Adrenal gland (tissue), 12 donors: ENCODE data around the gene BRSK2. TPM values are rescaled to one million over a fixed set of nuclear protein-coding genes. Genes with fewer than 3 reads are reported as not detected.
"Not testable (repeated sequence)": the region's sequence is repeated elsewhere in the genome, so short reads cannot be mapped to it uniquely, and the experiment has no call there.

Experiments
- DNase-seq, 7 donors: peaks; one replicate each; pipeline ENCODE4 v3.0.0-alpha.2; 2019 to 2020
- H3K27ac ChIP-seq, 5 donors: fragments of 200-600 bp; sonication (generic) in 4 of 5; 1 replicate in 3 of 5; 2 replicates in 2 of 5; pipeline versions ENCODE4 v1.5.1 to v1.8.0; 2016 to 2020; ENCODE audit warnings: mild to moderate bottlenecking in 1 of 5
- H3K27me3 ChIP-seq: fragments of 200-600 bp; 2 replicates; pipeline ENCODE4 v1.8.0; 2021
- H3K36me3 ChIP-seq, 2 donors: fragments of 200-600 bp; replicated peaks in 1 of 2; 1 replicate in 1 of 2; 2 replicates in 1 of 2; pipeline versions ENCODE4 v1.5.1 to v1.8.0; 2018 to 2022
- H3K4me1 ChIP-seq, 2 donors: fragments of 200-600 bp; replicated peaks in 1 of 2; 1 replicate in 1 of 2; 2 replicates in 1 of 2; pipeline versions ENCODE4 v1.5.1 to v1.8.0; 2018 to 2021
- H3K4me3 ChIP-seq, 4 donors: fragments of 200-600 bp; sonication (generic) in 3 of 4; one replicate each; pipeline ENCODE4 v1.5.1; 2016 to 2018
- H3K9me3 ChIP-seq, 3 donors: fragments of 200-600 bp; sonication (generic) in 1 of 3; replicated peaks in 1 of 3; 1 replicate in 2 of 3; 2 replicates in 1 of 3; pipeline versions ENCODE4 v1.5.1 to v1.8.0; 2016 to 2021
- POLR2A ChIP-seq, 2 donors: fragments of 450-650 bp; IDR thresholded peaks; one replicate each; pipeline ENCODE4 v1.6.1; 2017; ENCODE audit warnings: antibody characterized with exemption in 2 of 2, mild to moderate bottlenecking in 2 of 2, moderate library complexity in 1 of 2
- WGBS, 4 donors: extraction: QIAGEN DNeasy Blood & Tissue Kit in 2 of 4; methylation state at CpG; one replicate each; pipeline versions ENCODE4 v1.1.5 to v1.1.7; 2013 to 2017; 5-methylcytosine and 5-hydroxymethylcytosine counted together
- intact Hi-C, 2 donors: fragments of 100-400 bp; cut with DNase I; formaldehyde crosslinking; loops; one replicate each; pipeline versions ENCODE4 v1.14.1 to v1.15.0; 2022 to 2023
- polyA plus RNA-seq, 3 donors: library from polyadenylated mRNA; stranded (reverse); fragments of 200-250 nt in 2 of 3; fragments of 350-450 nt in 1 of 3; fragmentation: Illumina TruSeq in 1 of 3; extraction: RNeasy Lipid Tissue Mini Kit (QIAGEN cat#74804) in 1 of 3; gene quantifications; one replicate each; pipeline ENCODE4 v1.2.3, GENCODE V29; 2013 to 2014
- total RNA-seq, 9 donors: library from RNA; depleted of rRNA in 4 of 9; stranded (reverse); fragments of >200 nt in 4 of 9; fragments of 120-200 nt in 1 of 9; fragmentation: NEBNext Ultra II Directional in 1 of 9; extraction: Animal tissue kit (Norgen Biotek cat#: 25700) in 1 of 9; gene quantifications; one replicate each; pipeline versions ENCODE4 v1.1.0 to v1.2.4, GENCODE V29; 2013 to 2023
- TF ChIP-seq, protein P1 (sequence below), 6 experiments: fragments of 450-650 bp in 4 of 6; fragments of 200-600 bp in 2 of 6; sonication (generic) in 1 of 6; IDR thresholded peaks; 1 replicate in 5 of 6; 2 replicates in 1 of 6; pipeline versions ENCODE4 v1.5.1 to v1.8.0; 2016 to 2021; ENCODE audit warnings: antibody characterized with exemption in 6 of 6, mild to moderate bottlenecking in 2 of 6, moderate library complexity in 1 of 6
- donor health status: healthy with polysubstance abuse.
- donor health status: Bipolar disorder and iron deficiency.
- donor health status: DM: yes; HTN: yes; CAD: no.
- donor health status: DM: no; HTN: no; CAD: no.
- donor health status: DM: no; HTN: no; CAD: no.
- donor health status: DM: yes; HTN: yes; CAD: no.

BRSK2 gene
- total and polyA plus RNA-seq, 12 donors: 0.18 to 24.5 (median 1.4) TPM; not detected in 1

DNA sequence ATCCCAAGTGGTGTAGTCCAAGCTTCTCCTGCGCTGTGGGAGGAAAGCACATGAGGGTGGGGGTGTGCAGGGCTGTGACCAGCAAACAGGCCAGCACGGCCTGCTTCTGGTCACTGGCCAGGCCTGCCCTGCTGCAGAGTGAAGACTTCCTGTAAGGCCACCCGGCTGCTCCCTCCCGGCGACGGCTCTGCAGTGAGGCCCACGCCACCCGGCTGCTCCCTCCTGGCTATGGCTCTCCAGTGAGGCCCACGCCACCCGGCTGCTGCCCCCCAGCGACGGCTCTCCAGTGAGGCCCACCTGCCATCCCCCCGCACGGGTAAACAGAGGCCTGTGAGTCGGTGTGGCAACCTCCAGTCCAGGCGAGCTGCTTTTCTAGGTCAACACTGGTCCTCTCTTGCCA is 31.4 kb upstream of the BRSK2 start:
- H3K27me3 ChIP-seq: no peaks in the 10 kb centered on the region
- H3K9me3 ChIP-seq: no peaks in the 10 kb centered on the region
- DNase-seq: no peak
- 63 to 76% (median 72%) methylated on average over 2 to 16 of the region's 16 CpGs for WGBS, 4 donors
- no peak overlapping the region for H3K27ac ChIP-seq
- H3K36me3 ChIP-seq: no peaks in the 10 kb centered on the region
- TF ChIP-seq, protein P1, sequence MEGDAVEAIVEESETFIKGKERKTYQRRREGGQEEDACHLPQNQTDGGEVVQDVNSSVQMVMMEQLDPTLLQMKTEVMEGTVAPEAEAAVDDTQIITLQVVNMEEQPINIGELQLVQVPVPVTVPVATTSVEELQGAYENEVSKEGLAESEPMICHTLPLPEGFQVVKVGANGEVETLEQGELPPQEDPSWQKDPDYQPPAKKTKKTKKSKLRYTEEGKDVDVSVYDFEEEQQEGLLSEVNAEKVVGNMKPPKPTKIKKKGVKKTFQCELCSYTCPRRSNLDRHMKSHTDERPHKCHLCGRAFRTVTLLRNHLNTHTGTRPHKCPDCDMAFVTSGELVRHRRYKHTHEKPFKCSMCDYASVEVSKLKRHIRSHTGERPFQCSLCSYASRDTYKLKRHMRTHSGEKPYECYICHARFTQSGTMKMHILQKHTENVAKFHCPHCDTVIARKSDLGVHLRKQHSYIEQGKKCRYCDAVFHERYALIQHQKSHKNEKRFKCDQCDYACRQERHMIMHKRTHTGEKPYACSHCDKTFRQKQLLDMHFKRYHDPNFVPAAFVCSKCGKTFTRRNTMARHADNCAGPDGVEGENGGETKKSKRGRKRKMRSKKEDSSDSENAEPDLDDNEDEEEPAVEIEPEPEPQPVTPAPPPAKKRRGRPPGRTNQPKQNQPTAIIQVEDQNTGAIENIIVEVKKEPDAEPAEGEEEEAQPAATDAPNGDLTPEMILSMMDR (IDR thresholded peaks at IDR 0.05): no peak
- no peaks in the 10 kb centered on the region for H3K4me1 ChIP-seq
- no peak overlapping the region for H3K4me3 ChIP-seq
- intact Hi-C loops: no loop called here

DNA sequence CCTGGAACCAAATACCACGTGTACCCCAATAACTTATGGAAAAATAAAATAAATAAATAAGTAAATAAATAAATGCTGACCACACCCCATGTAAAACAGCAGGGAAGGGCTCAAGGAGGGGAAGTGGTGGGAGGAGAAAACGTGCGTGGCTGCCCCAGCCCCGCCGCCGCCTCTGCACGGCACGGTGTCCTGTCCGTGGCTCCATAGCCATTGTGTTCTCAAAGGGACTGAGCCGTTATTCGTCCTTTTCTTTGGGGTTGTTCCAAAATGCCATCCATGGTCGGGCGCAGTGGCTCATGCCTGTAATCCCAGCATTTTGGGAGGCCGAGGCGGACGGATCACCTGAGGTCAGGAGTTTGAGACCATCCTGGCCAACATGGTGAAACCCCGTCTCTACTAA is 30.8 kb upstream of the BRSK2 start:
- H3K4me3 ChIP-seq, H3K27ac ChIP-seq, H3K27me3 ChIP-seq, intact Hi-C loops, H3K4me1 ChIP-seq, H3K9me3 ChIP-seq, H3K36me3 ChIP-seq, DNase-seq: not testable (repeated sequence)
- 85 to 90% (median 90%) methylated on average over 17 of the region's 17 CpGs for WGBS, 4 donors

DNA sequence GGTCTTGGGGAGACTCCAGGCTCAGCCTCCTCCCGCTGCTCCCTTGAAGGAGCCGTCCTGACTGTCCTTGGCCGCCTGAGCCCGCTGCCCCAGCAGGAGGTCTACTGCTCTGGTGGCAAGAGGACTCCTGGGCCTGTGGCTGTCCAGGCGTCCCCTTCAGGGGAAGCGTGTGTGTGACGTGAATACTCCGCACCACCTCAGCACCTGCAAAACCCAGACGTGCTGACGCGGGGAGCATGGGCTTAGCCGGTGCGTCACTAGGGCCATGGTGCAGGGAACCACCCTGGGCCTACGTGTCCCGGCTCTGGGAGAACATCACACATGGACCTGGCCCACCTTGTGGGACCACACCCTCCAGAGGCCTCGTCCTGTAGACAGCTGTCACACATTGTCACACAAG is 30.2 kb upstream of the BRSK2 start:
- H3K4me3 ChIP-seq: no peak overlapping the region
- no peak overlapping the region for H3K27ac ChIP-seq
- H3K4me1 ChIP-seq: no peaks in the 10 kb centered on the region
- H3K27me3 ChIP-seq: no peaks in the 10 kb centered on the region
- no peaks in the 10 kb centered on the region for H3K36me3 ChIP-seq
- WGBS, 4 donors: 80 to 92% (median 83%) methylated on average over 2 to 16 of the region's 16 CpGs
- no peaks in the 10 kb centered on the region for H3K9me3 ChIP-seq
- DNase-seq: no peak
- intact Hi-C loops: no loop called here
- TF ChIP-seq POLR2A (IDR thresholded peaks at IDR 0.05): no peak
- TF ChIP-seq, protein P1 (IDR thresholded peaks at IDR 0.05): no peak

DNA sequence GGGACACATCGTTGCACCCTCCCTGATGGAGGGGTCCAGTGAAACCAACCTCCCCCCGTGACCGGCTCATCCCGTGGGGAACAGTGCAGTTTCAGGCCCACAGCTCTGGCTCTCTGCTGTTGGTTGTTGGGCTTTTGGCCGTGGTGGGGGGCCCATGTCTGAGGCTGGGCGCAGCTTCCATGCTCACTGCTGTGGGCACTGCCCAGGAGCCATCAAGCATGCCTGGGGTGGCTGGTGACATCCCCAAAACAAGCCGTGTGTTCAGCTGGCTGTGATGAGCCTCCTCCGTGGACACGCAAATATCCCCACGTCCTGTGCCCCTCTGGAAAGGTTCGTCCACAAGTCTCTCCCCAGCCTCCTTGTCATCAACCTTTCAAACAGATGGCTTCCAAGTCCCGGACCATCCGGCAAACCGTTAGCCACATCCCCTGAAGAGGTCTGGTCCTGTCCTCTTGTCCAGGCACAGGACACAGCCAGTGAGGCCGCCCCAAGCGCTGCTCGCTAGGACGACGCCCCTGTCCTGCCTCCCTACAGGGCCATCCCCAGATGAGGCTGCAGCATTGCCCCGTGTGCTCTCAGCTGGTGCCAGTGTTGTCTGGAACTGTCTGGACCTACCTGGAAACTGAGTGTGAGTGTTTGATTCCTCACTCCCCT is 29.4 kb upstream of the BRSK2 start:
- H3K27ac ChIP-seq: no peak overlapping the region
- H3K27me3 ChIP-seq: no peaks in the 10 kb centered on the region
- no peaks in the 10 kb centered on the region for H3K9me3 ChIP-seq
- H3K36me3 ChIP-seq: no peaks in the 10 kb centered on the region
- no peaks in the 10 kb centered on the region for H3K4me1 ChIP-seq
- intact Hi-C loops: no loop called here
- DNase-seq: no peak
- TF ChIP-seq, protein P1 (IDR thresholded peaks at IDR 0.05): no peak
- no peak for TF ChIP-seq POLR2A (IDR thresholded peaks at IDR 0.05)
- H3K4me3 ChIP-seq: no peak overlapping the region
- WGBS, 4 donors: 82 to 85% (median 83%) methylated on average over 13 to 20 of the region's 20 CpGs

DNA sequence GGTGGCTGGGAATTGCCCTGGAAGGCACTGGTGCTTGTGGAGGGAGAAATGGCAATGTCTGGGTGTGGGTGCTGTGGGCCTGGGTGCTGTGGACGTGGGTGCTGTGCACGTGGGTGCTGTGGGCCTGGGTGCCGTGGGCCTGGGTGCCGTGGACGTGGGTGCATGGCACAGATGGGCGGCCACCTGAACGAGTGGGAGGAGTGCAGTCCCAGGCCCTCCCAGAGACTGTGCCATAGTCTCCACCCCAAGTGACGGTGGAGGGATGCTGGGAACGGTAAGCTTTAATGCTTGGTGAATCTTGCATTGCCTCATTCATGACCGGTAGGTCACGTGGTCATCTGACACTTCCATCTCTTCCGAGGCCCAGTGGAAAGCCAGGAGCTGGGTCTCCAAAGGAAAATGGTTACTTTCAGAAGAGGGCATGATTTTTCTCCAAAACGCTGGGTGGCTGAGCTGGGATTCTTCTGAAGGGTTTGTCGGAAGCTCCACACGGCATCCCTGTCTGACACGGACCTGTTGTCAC is 28.8 kb upstream of the BRSK2 start:
- TF ChIP-seq, protein P1 (IDR thresholded peaks at IDR 0.05): no peak
- TF ChIP-seq POLR2A (IDR thresholded peaks at IDR 0.05): no peak

More for the DNA sequence above, 28.8 kb upstream of the BRSK2 start:
- no peak overlapping the region for H3K27ac ChIP-seq
- intact Hi-C loops: no loop called here
- no peaks in the 10 kb centered on the region for H3K27me3 ChIP-seq
- H3K4me1 ChIP-seq: no peaks in the 10 kb centered on the region
- WGBS, 4 donors: 79 to 98% (median 85%) methylated on average over 7 to 16 of the region's 16 CpGs
- H3K9me3 ChIP-seq: no peaks in the 10 kb centered on the region
- DNase-seq: no peak
- H3K4me3 ChIP-seq: no peak overlapping the region
- no peaks in the 10 kb centered on the region for H3K36me3 ChIP-seq
